Fibroblast of pulmonary artery (primary cell): ENCODE results near the gene TYMS.

Experiments used
- DNase-seq: peaks from one replicate; pipeline ENCODE4 v3.0.0-alpha.2; 2010; ENCODE audit warnings: low read depth
- H3K4me3 ChIP-seq: replicated peaks from 2 replicates; pipeline ENCODE4 v1.5.1; 2011; ENCODE audit warnings: low read depth, mild to moderate bottlenecking, control low read depth, low read length, moderate library complexity
- CTCF ChIP-seq: IDR thresholded peaks from 2 replicates; pipeline ENCODE4 v1.5.1; 2011; ENCODE audit warnings: mild to moderate bottlenecking, control low read depth, low read length, inconsistent platforms; ENCODE audit errors: missing control alignments

TYMS gene

GRCh38 chr18:657311-658000 is at the start of gene TYMS:
TYMS (plus strand) TSS chr18:657653; CDS start chr18:657743, 90 bp downstream.
- no peak for TF ChIP-seq CTCF
- peak within 1 kb of the TSS; percentile 87 for H3K4me3 ChIP-seq
- DNase-seq = peak; percentile 53

- DNase-seq = no peak
- TF ChIP-seq CTCF = no peak
- no peak overlapping the region for H3K4me3 ChIP-seq
Measured at GRCh38 chr18:607930-608329, 49.5 kb upstream of the TYMS start.

- no peak overlapping the region for H3K4me3 ChIP-seq
- DNase-seq = no peak
- no peak for TF ChIP-seq CTCF
Measured at GRCh38 chr18:610214-610928, 47.1 kb upstream of the TYMS start.

GRCh38 chr18:612156-612555 is 45.3 kb upstream of the TYMS start:
- no peak overlapping the region for H3K4me3 ChIP-seq
- no peak for DNase-seq
- no peak for TF ChIP-seq CTCF

- DNase-seq = no peak
- no peak overlapping the region for H3K4me3 ChIP-seq
- no peak for TF ChIP-seq CTCF
Measured at GRCh38 chr18:614193-614592, 43.3 kb upstream of the TYMS start.

GRCh38 chr18:615092-615521 is 42.3 kb upstream of the TYMS start:
- no peak for DNase-seq
- TF ChIP-seq CTCF = no peak
- no peak overlapping the region for H3K4me3 ChIP-seq

- no peak overlapping the region for H3K4me3 ChIP-seq
- no peak for DNase-seq
- no peak for TF ChIP-seq CTCF
Measured at GRCh38 chr18:615773-616172, 41.7 kb upstream of the TYMS start.
